OCI-LY7 (cell line): ENCODE data around the gene RPL22.

Experiments
- CTCF ChIP-seq: fragments of 200-600 bp; sonication (generic); conservative IDR thresholded peaks from 2 replicates; pipeline ENCODE4 v1.5.1; 2014; ENCODE audit warnings: mild to moderate bottlenecking, antibody characterized with exemption, low read length, moderate library complexity, mixed read lengths
- EZH2phosphoT487 ChIP-seq: fragments of 200-600 bp; sonication (generic); IDR thresholded peaks from 2 replicates; pipeline ENCODE4 v1.6.1; 2018; ENCODE audit warnings: low read depth, borderline replicate concordance, mild to moderate bottlenecking, mixed run types, antibody characterized with exemption, low read length, moderate library complexity, mixed read lengths

- TF ChIP-seq CTCF (no peak), EZH2phosphoT487 (no peak)
These were observed 623 bp downstream of the RPL22 start for GRCh38 chr1:6198646-6199297.
